PC-3 (cell line): ENCODE results near the gene PPIP5K1. TPM values are rescaled to one million over a fixed set of nuclear protein-coding genes. Genes with fewer than 3 reads are reported as not detected.
"Not testable (repeated sequence)": the region's sequence is repeated elsewhere in the genome, so short reads cannot be mapped to it uniquely, and the experiment has no call there.

Source experiments
- ATAC-seq: fragments of 200-7000 bp; cut with Tn5 transposase; 2 replicates; pipeline ENCODE4 v1.9.1; 2020; ENCODE audit warnings: mild to moderate bottlenecking, moderate library complexity
- Bru-seq: library from RNA; stranded (reverse); fragments of 400-500 nt; gene quantifications from one replicate; lab custom pipeline; 2021; lab: Mats Ljungman, UMichigan
- BruChase-seq, 2 experiments: library from RNA; stranded (reverse); fragments of 400-500 nt; gene quantifications; one replicate each; lab custom pipeline; 2021; lab: Mats Ljungman, UMichigan
- BruUV-seq: library from RNA; stranded (reverse); fragments of 400-500 nt; replicated peaks from 2 replicates; lab custom pipeline; 2021; lab: Mats Ljungman, UMichigan
- CTCF ChIA-PET: fragments of 300-600 bp; sonication (Branson Sonifier 250); formaldehyde crosslinking; loops from one replicate; lab custom pipeline; 2022; ENCODE audit warnings: antibody characterized with exemption; lab: Charles Lee
- POLR2A ChIA-PET: fragments of 300-600 bp; sonication (Branson Sonifier 250); formaldehyde crosslinking; loops from one replicate; lab custom pipeline; 2022; ENCODE audit warnings: antibody characterized with exemption; ENCODE audit not compliant: unreplicated experiment; lab: Charles Lee
- DNase-seq: peaks from one replicate; pipeline ENCODE4 v3.0.0-alpha.2; 2015
- H2AFZ ChIP-seq: fragments of 300-600 bp; sonication (generic); 2 replicates; pipeline ENCODE4 v1.6.0; 2016; ENCODE audit warnings: antibody characterized with exemption, low read length
- H3F3A ChIP-seq: fragments of 300-600 bp; sonication (generic); one replicate; pipeline ENCODE4 v1.6.0; 2017; ENCODE audit warnings: antibody characterized with exemption, low read length, control low read depth, mild to moderate bottlenecking; ENCODE audit not compliant: unreplicated experiment
- H3K27ac ChIP-seq: fragments of 300-600 bp; sonication (generic); 2 replicates; pipeline ENCODE4 v1.5.1; 2016; ENCODE audit warnings: mild to moderate bottlenecking, low read length
- H3K27me3 ChIP-seq: fragments of 300-600 bp; sonication (generic); 2 replicates; pipeline ENCODE4 v1.6.1; 2016; ENCODE audit warnings: low read length, mixed read lengths
- H3K36me3 ChIP-seq: fragments of 300-600 bp; sonication (generic); 2 replicates; pipeline ENCODE4 v1.6.1; 2016; ENCODE audit warnings: low read depth, mixed run types, low read length, mixed read lengths
- H3K4me1 ChIP-seq: fragments of 300-600 bp; sonication (generic); 2 replicates; pipeline ENCODE4 v1.5.1; 2016; ENCODE audit warnings: low read length; ENCODE audit not compliant: insufficient read depth
- H3K4me2 ChIP-seq: fragments of 300-600 bp; sonication (generic); 2 replicates; pipeline ENCODE4 v1.6.0; 2016; ENCODE audit warnings: low read length
- H3K4me3 ChIP-seq: fragments of 300-600 bp; sonication (generic); 2 replicates; pipeline ENCODE4 v1.5.1; 2016; ENCODE audit warnings: mild to moderate bottlenecking, low read length, mixed read lengths
- H3K79me2 ChIP-seq: fragments of 300-600 bp; sonication (generic); 2 replicates; pipeline ENCODE4 v1.6.1; 2017; ENCODE audit warnings: low read length, mixed read lengths
- H3K9ac ChIP-seq: fragments of 300-600 bp; sonication (generic); 2 replicates; pipeline ENCODE4 v1.6.0; 2016; ENCODE audit warnings: mild to moderate bottlenecking, low read length
- H3K9me2 ChIP-seq: fragments of 300-600 bp; sonication (generic); replicated peaks from 2 replicates; pipeline ENCODE4 v1.6.1; 2016; ENCODE audit warnings: mixed run types, low read length, mixed read lengths
- H3K9me3 ChIP-seq: fragments of 300-600 bp; sonication (generic); 2 replicates; pipeline ENCODE4 v1.6.1; 2016; ENCODE audit warnings: low read length, mixed read lengths
- H4K20me1 ChIP-seq: fragments of 300-600 bp; sonication (generic); 2 replicates; pipeline ENCODE4 v1.6.1; 2016; ENCODE audit warnings: low read length, mixed read lengths
- EZH2 ChIP-seq: fragments of 300-600 bp; sonication (generic); IDR thresholded peaks from one replicate; pipeline ENCODE4 v1.6.1; 2017; ENCODE audit warnings: antibody characterized with exemption, mild to moderate bottlenecking, low read length; ENCODE audit not compliant: unreplicated experiment
- EZH2phosphoT487 ChIP-seq: fragments of 300-600 bp; sonication (generic); IDR thresholded peaks from 2 replicates; pipeline ENCODE4 v1.6.1; 2018; ENCODE audit warnings: mild to moderate bottlenecking, antibody characterized with exemption, low read length, borderline replicate concordance
- intact Hi-C: fragments of 100-400 bp; cut with micrococcal nuclease; formaldehyde crosslinking; loops from 2 replicates; pipeline ENCODE4 v1.9.0; 2023
- long read RNA-seq: library from polyadenylated mRNA; unstranded; transcript quantifications from one replicate; pipeline ENCODE4 v2.0.0, GENCODE V29; 2021; ENCODE audit not compliant: unreplicated experiment
- total RNA-seq: library from RNA; depleted of rRNA; stranded (reverse); fragments of >200 nt; gene quantifications from 2 replicates; pipeline ENCODE4 v1.2.3, GENCODE V29; 2014; rRNA removed
- TF ChIP-seq, protein P1 (sequence below): fragments of 300-600 bp; sonication (generic); conservative IDR thresholded peaks from 2 replicates; pipeline ENCODE4 v1.5.1; 2017; ENCODE audit warnings: antibody characterized with exemption, low read depth, mild to moderate bottlenecking, low read length

PPIP5K1 gene
- total RNA-seq = 19.8 and 24.9 TPM in 2 replicates
- percentile 55 among the genes with signal in this experiment for Bru-seq, nascent RNA
- percentile 54 among the genes with signal in this experiment for BruChase-seq, experiment 1, labeled RNA remaining after a 6-hour chase
- BruChase-seq, experiment 2, labeled RNA remaining after a 2-hour chase = percentile 53 among the genes with signal in this experiment
- long read RNA-seq, partial matches to known transcripts = 30 of 43 reads
- long read RNA-seq, other reads (novel, unspliced or antisense) = 13 of 43 reads

DNA sequence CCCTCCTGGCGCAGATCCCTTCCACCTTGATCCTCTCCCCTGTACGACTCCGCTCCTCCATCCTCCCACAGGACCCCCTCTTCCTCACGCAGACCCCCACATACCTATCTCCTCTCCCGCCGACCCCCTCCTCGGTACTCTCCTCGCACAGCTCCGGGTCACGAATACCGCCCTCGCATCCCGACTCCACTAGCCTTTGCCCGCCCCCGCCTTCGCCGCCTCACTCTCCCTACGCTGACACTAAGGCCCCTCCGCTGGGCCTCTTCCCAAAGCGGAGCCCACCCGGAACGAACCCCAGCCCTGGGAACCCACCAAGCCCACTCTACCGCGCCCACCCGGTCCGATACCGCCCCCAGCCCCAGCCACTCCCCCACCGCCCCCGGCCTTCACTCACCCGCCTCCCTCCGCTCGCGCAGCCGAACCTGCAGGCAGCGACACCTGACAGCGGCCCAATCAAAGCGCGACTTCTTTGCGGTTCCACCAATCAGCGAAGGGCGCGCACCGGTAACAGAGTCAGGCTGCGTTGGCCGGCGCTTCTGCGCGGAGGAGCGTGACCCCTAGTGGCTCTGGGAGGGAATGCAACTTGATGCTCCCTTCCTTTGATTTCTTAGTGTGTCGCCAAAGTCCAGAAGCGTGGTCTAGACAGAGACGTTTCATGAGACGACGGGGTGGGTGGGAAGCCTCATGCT, at the start of gene PPIP5K1:
Gene PPIP5K1 (minus strand): TSS at position 431 of the 689 bp plus-strand sequence. CDS start 5,704 bp downstream, outside the sequence.
- DNase-seq, H3K9me3 ChIP-seq, H3K27ac ChIP-seq, H3F3A ChIP-seq, H3K9ac ChIP-seq, H3K36me3 ChIP-seq, H3K79me2 ChIP-seq, H2AFZ ChIP-seq, POLR2A ChIA-PET, intact Hi-C loops, H3K4me2 ChIP-seq, H3K4me3 ChIP-seq, H3K27me3 ChIP-seq, BruUV-seq, H3K4me1 ChIP-seq, H4K20me1 ChIP-seq, H3K9me2 ChIP-seq, CTCF ChIA-PET: not testable (repeated sequence)
- ATAC-seq = peak; percentile 93

DNA sequence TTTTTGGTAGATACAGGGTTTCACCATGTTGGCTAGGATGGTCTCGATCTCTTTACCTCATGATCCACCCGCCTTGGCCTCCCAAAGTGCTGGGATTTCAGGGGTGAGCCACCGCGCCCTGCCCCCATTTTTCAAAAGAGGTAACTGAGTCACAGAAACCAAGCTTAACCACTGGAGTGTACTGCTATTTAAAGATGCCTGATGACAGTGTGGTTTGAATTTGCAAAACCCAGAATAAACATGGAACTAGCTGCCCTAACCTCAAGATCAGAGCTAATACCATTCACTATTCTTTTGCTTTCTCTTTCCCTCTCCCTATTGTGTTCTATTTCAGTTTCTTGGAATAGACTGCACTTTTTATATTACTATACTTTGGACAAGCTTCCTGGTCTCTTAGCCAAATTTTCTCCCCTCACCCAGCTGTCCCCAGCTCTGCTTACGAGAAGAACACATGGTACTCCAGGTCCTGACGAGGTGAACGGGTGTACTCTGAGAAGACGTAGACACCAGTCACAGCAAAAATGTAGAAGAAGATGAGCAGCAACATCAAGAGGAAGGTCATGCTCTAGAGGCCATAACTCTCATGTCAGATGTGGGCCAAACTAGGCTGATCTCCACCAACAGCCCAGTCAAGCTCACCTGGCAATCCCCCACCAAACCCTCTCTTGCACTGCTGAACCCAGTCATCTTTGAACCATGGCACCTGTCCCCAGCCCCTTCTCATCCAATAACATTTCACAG, 48.6 kb upstream of the PPIP5K1 start:
- H3K4me1 ChIP-seq, H4K20me1 ChIP-seq, intact Hi-C loops, H2AFZ ChIP-seq, H3K4me2 ChIP-seq, H3K9ac ChIP-seq, H3K9me3 ChIP-seq, H3K36me3 ChIP-seq, H3K79me2 ChIP-seq, POLR2A ChIA-PET, BruUV-seq, H3K27ac ChIP-seq, DNase-seq, H3K27me3 ChIP-seq, H3K4me3 ChIP-seq, ATAC-seq, H3K9me2 ChIP-seq, H3F3A ChIP-seq, CTCF ChIA-PET: not testable (repeated sequence)

DNA sequence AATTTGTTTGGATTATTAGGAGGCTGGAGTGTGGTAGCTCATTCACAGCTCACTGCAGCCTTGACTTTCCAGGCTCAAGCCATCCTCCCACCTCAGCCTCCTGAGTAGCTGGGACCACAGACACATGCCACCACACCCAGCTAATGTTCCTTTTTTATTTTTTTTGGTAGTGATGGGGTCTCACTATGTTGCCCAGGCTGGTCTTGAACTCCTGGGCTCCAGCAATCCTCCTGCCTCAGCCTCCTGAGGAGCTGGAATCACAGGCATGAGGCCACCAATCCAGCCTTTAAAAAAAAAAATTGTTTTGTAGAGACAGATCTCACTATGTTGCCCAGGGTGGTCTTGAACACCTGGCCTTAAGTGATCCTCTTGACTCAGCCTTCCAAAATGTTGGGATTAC, 36.9 kb upstream of the PPIP5K1 start:
- H3K9me2 ChIP-seq, H3K27ac ChIP-seq, H3K4me2 ChIP-seq, H3K79me2 ChIP-seq, H3K27me3 ChIP-seq, H3K36me3 ChIP-seq, H3K4me3 ChIP-seq, H4K20me1 ChIP-seq, H3K4me1 ChIP-seq, POLR2A ChIA-PET, BruUV-seq, DNase-seq, H2AFZ ChIP-seq, ATAC-seq, H3K9me3 ChIP-seq, H3F3A ChIP-seq, CTCF ChIA-PET, H3K9ac ChIP-seq, intact Hi-C loops: not testable (repeated sequence)

DNA sequence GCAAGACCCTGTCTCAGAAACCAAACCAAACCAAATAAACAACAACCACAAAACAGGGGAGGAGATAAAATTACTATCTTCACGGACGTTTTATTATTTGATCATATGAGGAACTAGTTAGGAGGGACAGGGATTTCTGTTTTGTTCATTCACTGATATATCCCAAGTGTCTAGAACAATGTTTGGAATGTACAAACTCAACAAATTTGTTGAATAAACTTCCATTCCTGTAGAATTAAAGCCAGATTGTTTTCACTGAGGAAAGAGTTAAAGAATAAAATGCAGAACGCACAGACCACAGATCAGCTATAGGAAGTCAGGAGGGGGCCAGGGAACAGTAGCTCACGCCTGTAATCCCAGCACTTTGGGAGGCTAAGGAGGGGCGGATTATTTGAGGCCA, 35.1 kb upstream of the PPIP5K1 start:
- H3K79me2 ChIP-seq = no peaks in the 10 kb centered on the region
- no peaks in the 10 kb centered on the region for H3K9me3 ChIP-seq
- CTCF ChIA-PET = no interaction called here
- POLR2A ChIA-PET = no interaction called here
- no peaks in the 10 kb centered on the region for H3K9me2 ChIP-seq
- no TSS peak for BruUV-seq
- ATAC-seq (no peak), DNase-seq (no peak)
- H3K9ac ChIP-seq = no peak overlapping the region
- no peak for TF ChIP-seq EZH2phosphoT487
- TF ChIP-seq, protein P1, sequence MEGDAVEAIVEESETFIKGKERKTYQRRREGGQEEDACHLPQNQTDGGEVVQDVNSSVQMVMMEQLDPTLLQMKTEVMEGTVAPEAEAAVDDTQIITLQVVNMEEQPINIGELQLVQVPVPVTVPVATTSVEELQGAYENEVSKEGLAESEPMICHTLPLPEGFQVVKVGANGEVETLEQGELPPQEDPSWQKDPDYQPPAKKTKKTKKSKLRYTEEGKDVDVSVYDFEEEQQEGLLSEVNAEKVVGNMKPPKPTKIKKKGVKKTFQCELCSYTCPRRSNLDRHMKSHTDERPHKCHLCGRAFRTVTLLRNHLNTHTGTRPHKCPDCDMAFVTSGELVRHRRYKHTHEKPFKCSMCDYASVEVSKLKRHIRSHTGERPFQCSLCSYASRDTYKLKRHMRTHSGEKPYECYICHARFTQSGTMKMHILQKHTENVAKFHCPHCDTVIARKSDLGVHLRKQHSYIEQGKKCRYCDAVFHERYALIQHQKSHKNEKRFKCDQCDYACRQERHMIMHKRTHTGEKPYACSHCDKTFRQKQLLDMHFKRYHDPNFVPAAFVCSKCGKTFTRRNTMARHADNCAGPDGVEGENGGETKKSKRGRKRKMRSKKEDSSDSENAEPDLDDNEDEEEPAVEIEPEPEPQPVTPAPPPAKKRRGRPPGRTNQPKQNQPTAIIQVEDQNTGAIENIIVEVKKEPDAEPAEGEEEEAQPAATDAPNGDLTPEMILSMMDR = no peak
- TF ChIP-seq EZH2 = no peak
- H3F3A ChIP-seq = no peaks in the 10 kb centered on the region
- H3K27me3 ChIP-seq = no peaks in the 10 kb centered on the region
- H4K20me1 ChIP-seq = no peaks in the 10 kb centered on the region
- intact Hi-C loops = no loop called here
- no peaks in the 10 kb centered on the region for H3K36me3 ChIP-seq
- H3K27ac ChIP-seq = no peak overlapping the region
- no peak overlapping the region for H3K4me3 ChIP-seq
- H2AFZ ChIP-seq = no peak overlapping the region
- no peak overlapping the region for H3K4me2 ChIP-seq
- peaks cover 4% of the 10 kb centered on the region; the same call in 1 of the 2 replicates for H3K4me1 ChIP-seq

DNA sequence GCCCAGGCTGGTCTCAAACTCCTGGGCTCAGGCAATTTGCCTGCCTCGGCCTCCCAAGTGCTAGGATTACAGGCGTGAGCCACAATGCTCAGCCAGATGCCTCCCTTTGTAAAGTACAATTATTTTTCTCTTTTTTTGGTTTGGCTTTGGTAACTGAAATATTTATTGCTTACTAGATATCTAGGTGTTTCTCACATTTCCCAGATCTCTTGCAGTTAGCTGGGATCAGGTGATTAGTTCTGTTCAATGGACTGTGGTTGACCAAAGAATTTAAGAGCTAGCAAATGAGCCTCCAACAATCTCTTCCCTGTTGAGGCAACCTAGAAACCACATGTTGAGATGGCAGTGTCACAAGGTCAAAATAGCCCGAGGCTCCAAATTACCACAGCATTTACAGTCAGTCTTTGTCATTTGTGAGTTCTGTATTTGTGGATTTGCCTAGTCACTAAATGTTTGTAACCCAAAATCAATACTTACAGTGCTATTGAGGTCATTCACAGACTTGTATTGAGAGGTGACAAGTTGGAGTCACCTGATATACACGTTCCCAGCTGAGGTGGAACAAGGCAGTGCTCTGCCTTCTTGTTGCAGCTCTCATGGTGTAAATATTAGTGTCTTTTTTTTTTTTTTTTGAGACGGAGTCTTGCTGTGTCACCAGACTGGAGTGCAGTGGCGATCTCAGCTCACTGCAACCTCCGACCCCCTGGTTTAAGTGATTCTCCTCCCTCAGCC, 32.2 kb upstream of the PPIP5K1 start:
- DNase-seq (peak; percentile 53), ATAC-seq (peak; percentile 66)
- H3K9ac ChIP-seq, H2AFZ ChIP-seq, H3K4me3 ChIP-seq, H3K4me1 ChIP-seq, H3K4me2 ChIP-seq, H4K20me1 ChIP-seq, H3K9me3 ChIP-seq, H3K27me3 ChIP-seq, H3K79me2 ChIP-seq, POLR2A ChIA-PET, H3K9me2 ChIP-seq, CTCF ChIA-PET, H3F3A ChIP-seq, intact Hi-C loops, BruUV-seq, H3K36me3 ChIP-seq: not testable (repeated sequence)
- peak overlapping the region; percentile 62 for H3K27ac ChIP-seq
